T-cell (primary cell): ENCODE data around the gene FANCB. TPM values are rescaled to one million over a fixed set of nuclear protein-coding genes. Genes with fewer than 3 reads are reported as not detected.

ENCODE experiments used
- ATAC-seq, 4 experiments: fragments of 200-7000 bp in 3 of 4; fragments of 150-1000 bp in 1 of 4; cut with Tn5 transposase; replicated peaks in 1 of 4; 1 replicate in 3 of 4; 2 replicates in 1 of 4; pipeline ENCODE4 v1.10.0; 2021; ENCODE audit warnings: moderate library complexity in 3 of 4, mild to moderate bottlenecking in 2 of 4, moderate number of reproducible peaks in 1 of 4
- CTCF ChIA-PET, 2 donors: fragments of 300-600 bp; sonication (Branson Sonifier 250); formaldehyde crosslinking; loops; one replicate each; lab custom pipeline; 2022; ENCODE audit warnings: antibody characterized with exemption in 2 of 2; lab: Charles Lee
- POLR2A ChIA-PET, 2 donors: fragments of 300-600 bp; sonication (Branson Sonifier 250); formaldehyde crosslinking; loops; one replicate each; lab custom pipeline; 2022; ENCODE audit warnings: antibody characterized with exemption in 2 of 2; lab: Charles Lee
- DNase-seq, 35 experiments: peaks; one replicate each; pipeline versions ENCODE4 v3.0.0 to v3.0.0-alpha.2; 2013 to 2023
- H3K27ac ChIP-seq: one replicate; pipeline ENCODE4 v1.5.1; 2013; ENCODE audit warnings: low read length
- H3K27me3 ChIP-seq, 2 experiments: replicated peaks in 1 of 2; 1 replicate in 1 of 2; 2 replicates in 1 of 2; pipeline versions ENCODE4 v1.6.1 to v1.7.0; 2013; ENCODE audit warnings: low read length in 1 of 2, mixed read lengths in 1 of 2; ENCODE audit not compliant: control insufficient read depth in 2 of 2, insufficient read depth in 2 of 2; ENCODE audit errors: extremely low read depth in 1 of 2
- H3K36me3 ChIP-seq, 2 donors: 1 replicate in 1 of 2; 2 replicates in 1 of 2; pipeline versions ENCODE4 v1.6.1 to v1.7.0; 2013; ENCODE audit warnings: low read length in 1 of 2; ENCODE audit not compliant: control insufficient read depth in 2 of 2, insufficient read depth in 1 of 2; ENCODE audit errors: extremely low read depth in 1 of 2
- H3K4me1 ChIP-seq, 2 experiments: 1 replicate in 1 of 2; 2 replicates in 1 of 2; pipeline versions ENCODE4 v1.6.1 to v1.7.0; 2013; ENCODE audit warnings: low read length in 2 of 2, mixed read lengths in 1 of 2; ENCODE audit not compliant: insufficient read depth in 2 of 2, control insufficient read depth in 1 of 2; ENCODE audit errors: extremely low read depth in 1 of 2
- H3K4me3 ChIP-seq, 2 donors: 1 replicate in 1 of 2; 2 replicates in 1 of 2; pipeline versions ENCODE4 v1.5.1 to v1.7.0; 2013; ENCODE audit warnings: mild to moderate bottlenecking in 2 of 2, low read length in 1 of 2, moderate library complexity in 1 of 2; ENCODE audit not compliant: control insufficient read depth in 1 of 2; ENCODE audit errors: extremely low read depth in 1 of 2
- H3K9me3 ChIP-seq: 2 replicates; pipeline ENCODE4 v1.7.0; 2013
- H3K27ac Mint-ChIP-seq, 2 donors: one replicate each; pipeline ENCODE4 v1.8.0; 2020 to 2021; ENCODE audit warnings: mild to moderate bottlenecking in 2 of 2, mixed read lengths in 2 of 2
- H3K27me3 Mint-ChIP-seq, 2 donors: one replicate each; pipeline ENCODE4 v1.8.0; 2021 to 2022; ENCODE audit warnings: mixed read lengths in 2 of 2
- H3K36me3 Mint-ChIP-seq: one replicate; pipeline ENCODE4 v1.8.0; 2021; ENCODE audit warnings: mixed read lengths
- H3K4me1 Mint-ChIP-seq, 3 donors: one replicate each; pipeline ENCODE4 v1.8.0; 2020 to 2022; ENCODE audit warnings: mixed read lengths in 3 of 3, mild to moderate bottlenecking in 1 of 3
- H3K4me3 Mint-ChIP-seq, 3 donors: one replicate each; pipeline ENCODE4 v1.8.0; 2020 to 2022; ENCODE audit warnings: mild to moderate bottlenecking in 3 of 3, mixed read lengths in 3 of 3, moderate library complexity in 3 of 3
- H3K9me3 Mint-ChIP-seq, 3 donors: one replicate each; pipeline ENCODE4 v1.8.0; 2020 to 2022; ENCODE audit warnings: mixed read lengths in 3 of 3
- WGBS: methylation state at CpG from one replicate; pipeline ENCODE4 v1.1.5; 2013; ENCODE audit warnings: missing lambda C conversion rate; ENCODE audit not compliant: insufficient coverage; 5-methylcytosine and 5-hydroxymethylcytosine counted together
- total RNA-seq, 35 experiments: library from RNA in 6 of 35; stranded (reverse) in 6 of 35; fragments of 120-200 nt in 1 of 35; gene quantifications; one replicate each; pipeline versions ENCODE4 v1.2.1 to v1.2.4 and lab custom pipeline; 2013 to 2026

Gene FANCB
- total RNA-seq, 5 donors from 2014 or later (not counting 1 experiment from before 2014, with no cell fraction given), result 2.2 to 5.6 (median 3.2) TPM

- Mint-ChIP-seq H3K9me3 (peaks cover 0 to 3% (median 0%) of the 10 kb centered on the region in 3 donors), H3K27ac (no peak overlapping the region), H3K27me3 (no peaks in the 10 kb centered on the region), H3K4me3 (no peak overlapping the region), H3K4me1 (peaks cover 0 to 6% (median 4%) of the 10 kb centered on the region in 3 donors), H3K36me3 (peaks cover 6% of the 10 kb centered on the region)
- Histone ChIP-seq H3K4me3 (no peak overlapping the region), H3K27ac (no peak overlapping the region), H3K36me3 (no peaks in the 10 kb centered on the region), H3K9me3 (no peaks in the 10 kb centered on the region), H3K4me1 (no peaks in the 10 kb centered on the region), H3K27me3 (no peaks in the 10 kb centered on the region)
- no peak for ATAC-seq
- ChIA-PET CTCF (no interaction called here), POLR2A (no interaction called here)
- no peak for DNase-seq
- no CpG with 5 or more reads among the region's 1 CpG for WGBS
Observed at GRCh38 chrX:14884714-14885113, 11.8 kb upstream of the FANCB start.

- no peak overlapping the region for H3K4me3 ChIP-seq
- peaks cover 6% of the 10 kb centered on the region for H3K36me3 Mint-ChIP-seq
- CTCF ChIA-PET, result no interaction called here
- H3K4me3 Mint-ChIP-seq, result no peak overlapping the region
- H3K27me3 Mint-ChIP-seq, result no peaks in the 10 kb centered on the region
- no peak overlapping the region for H3K27ac ChIP-seq
- H3K4me1 Mint-ChIP-seq, result peaks cover 0 to 9% (median 8%) of the 10 kb centered on the region in 3 donors
- no peak for ATAC-seq
- POLR2A ChIA-PET, result no interaction called here
- H3K4me1 ChIP-seq, result no peaks in the 10 kb centered on the region
- no peaks in the 10 kb centered on the region for H3K36me3 ChIP-seq
- no peak for DNase-seq
- H3K27ac Mint-ChIP-seq, result no peak overlapping the region
- H3K27me3 ChIP-seq, result no peaks in the 10 kb centered on the region
- H3K9me3 Mint-ChIP-seq, result peaks cover 0 to 3% (median 0%) of the 10 kb centered on the region in 3 donors
- H3K9me3 ChIP-seq, result no peaks in the 10 kb centered on the region
Observed at GRCh38 chrX:14883826-14884225, 11.0 kb upstream of the FANCB start.

DNA sequence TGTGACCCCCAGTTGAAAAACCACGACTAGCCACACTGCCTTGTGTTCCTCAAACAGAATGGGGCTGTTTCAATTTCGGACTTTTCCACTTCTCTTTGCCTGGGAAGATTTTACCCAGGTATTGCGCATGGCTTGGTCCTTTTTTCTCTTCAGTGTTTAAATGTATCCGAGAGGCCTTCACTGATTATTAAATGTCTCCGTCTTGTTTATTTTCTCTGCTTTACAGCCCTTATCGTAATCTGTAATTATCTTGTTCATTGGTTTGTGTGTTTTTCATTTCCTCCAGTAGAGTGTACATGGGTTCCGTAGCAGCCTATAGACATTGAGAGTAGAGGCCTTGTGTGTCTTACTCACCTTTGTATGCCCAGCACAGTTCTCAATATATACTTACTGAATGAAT lies 2.8 kb upstream of the FANCB start:
- CTCF ChIA-PET, result no interaction called here
- Histone ChIP-seq H3K4me3 (no peak overlapping the region), H3K27me3 (no peaks in the 10 kb centered on the region), H3K9me3 (no peaks in the 10 kb centered on the region), H3K36me3 (no peaks in the 10 kb centered on the region), H3K4me1 (peaks cover 6% of the 10 kb centered on the region in 2 experiments), H3K27ac (no peak overlapping the region)
- Mint-ChIP-seq H3K9me3 (no peaks in the 10 kb centered on the region), H3K27me3 (no peaks in the 10 kb centered on the region), H3K36me3 (peaks cover 8% of the 10 kb centered on the region), H3K4me1 (peaks cover 12 to 26% (median 23%) of the 10 kb centered on the region in 3 donors), H3K4me3 (peak overlapping the region in 1 of 3 donors; percentile 43), H3K27ac (no peak overlapping the region)
- WGBS, result no CpG with 5 or more reads among the region's 7 CpGs
- no peak for ATAC-seq
- POLR2A ChIA-PET, result no interaction called here
- DNase-seq, result no peak

DNA sequence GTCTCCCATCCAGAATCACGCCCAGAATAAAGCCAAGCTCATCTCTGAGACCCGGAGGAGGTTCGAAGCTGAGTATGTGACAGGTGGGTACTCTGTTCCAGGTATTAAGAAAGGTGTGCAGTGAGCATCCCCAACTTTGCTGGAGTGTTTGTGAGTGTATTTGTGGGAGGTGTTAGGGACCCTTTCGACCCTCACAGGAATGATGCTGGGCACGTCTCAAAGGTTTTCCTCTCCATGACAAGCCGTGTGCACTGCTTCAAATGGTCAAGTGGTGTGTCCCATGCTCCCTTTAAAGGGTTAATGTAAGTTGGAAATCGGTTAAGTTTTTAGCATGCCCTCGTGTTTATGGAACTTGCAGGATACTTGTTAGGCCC lies 794 bp upstream of the FANCB start:
- DNase-seq, result no peak

GRCh38 chrX:14872355-14872754 lies 514 bp downstream of the FANCB start:
- Mint-ChIP-seq H3K27ac (no peak overlapping the region), H3K27me3 (no peaks in the 10 kb centered on the region), H3K4me1 (peaks cover 12 to 14% (median 13%) of the 10 kb centered on the region in 3 donors), H3K36me3 (peaks cover 4% of the 10 kb centered on the region), H3K9me3 (no peaks in the 10 kb centered on the region), H3K4me3 (peak overlapping the region; percentile 82 to 89 (median 86))
- Histone ChIP-seq H3K27me3 (no peaks in the 10 kb centered on the region), H3K4me1 (peaks cover 6% of the 10 kb centered on the region in 2 experiments), H3K4me3 (peak overlapping the region in 1 of 2 donors; percentile 80), H3K27ac (peak overlapping the region; percentile 53), H3K36me3 (no peaks in the 10 kb centered on the region), H3K9me3 (no peaks in the 10 kb centered on the region)
- DNase-seq (peak in 1 of 35 experiments; percentile 5), ATAC-seq (no peak)
- ChIA-PET POLR2A (no interaction called here), CTCF (no interaction called here)
- WGBS, result no CpG with 5 or more reads among the region's 7 CpGs

More for the DNA sequence above, 794 bp upstream of the FANCB start:
- CTCF ChIA-PET, result no interaction called here
- H3K4me3 ChIP-seq, result peak overlapping the region; percentile 77 to 80
- H3K9me3 ChIP-seq, result no peaks in the 10 kb centered on the region
- no peaks in the 10 kb centered on the region for H3K36me3 ChIP-seq
- Mint-ChIP-seq H3K4me1 (peaks cover 12 to 17% (median 16%) of the 10 kb centered on the region in 3 donors), H3K9me3 (no peaks in the 10 kb centered on the region), H3K36me3 (peaks cover 8% of the 10 kb centered on the region), H3K4me3 (peak overlapping the region; percentile 82 to 89 (median 86)), H3K27me3 (no peaks in the 10 kb centered on the region), H3K27ac (peak overlapping the region; percentile 78 to 86)
- H3K27me3 ChIP-seq, result no peaks in the 10 kb centered on the region
- peak overlapping the region; percentile 75 for H3K27ac ChIP-seq
- H3K4me1 ChIP-seq, result peaks cover 6% of the 10 kb centered on the region in 2 experiments
- ATAC-seq, result no peak
- POLR2A ChIA-PET, result interaction anchor here in 1 of 2 donors (0.6 kb wide), 1 partner anchor 14 kb away, joined by 3 read pairs; no protein-coding TSS in a partner anchor
- 17% methylated on average over 2 of the region's 8 CpGs for WGBS

DNA sequence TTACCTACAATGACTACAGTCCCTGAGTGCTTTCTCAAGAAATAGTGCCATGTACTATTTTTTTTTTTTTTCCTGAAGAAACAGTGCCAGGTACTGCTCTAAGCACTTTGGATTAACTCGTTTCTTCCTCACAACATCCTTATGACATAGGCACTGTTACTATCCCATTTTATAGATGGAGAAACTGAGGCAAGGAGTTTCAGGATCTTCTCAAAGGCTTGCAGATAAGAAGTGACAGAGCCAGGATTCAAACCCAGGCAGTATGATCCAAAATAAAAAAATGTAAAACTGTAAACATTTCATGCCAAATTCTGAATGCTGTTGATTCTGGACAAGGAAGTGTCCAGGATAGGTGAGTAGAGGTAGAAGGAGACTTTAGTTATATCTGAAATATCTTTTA lies 1.1 kb downstream of the FANCB start:
- no peak overlapping the region for H3K4me3 ChIP-seq
- CTCF ChIA-PET, result no interaction called here
- H3K27me3 Mint-ChIP-seq, result no peaks in the 10 kb centered on the region

More for the DNA sequence above, 1.1 kb downstream of the FANCB start:
- Mint-ChIP-seq H3K27ac (no peak overlapping the region), H3K4me3 (peak overlapping the region; percentile 21 to 43 (median 41)), H3K9me3 (peaks cover 0 to 4% (median 0%) of the 10 kb centered on the region in 3 donors), H3K36me3 (peaks cover under 1% of the 10 kb centered on the region), H3K4me1 (peaks cover 12 to 13% (median 12%) of the 10 kb centered on the region in 3 donors)
- DNase-seq (no peak), ATAC-seq (no peak)
- no peaks in the 10 kb centered on the region for H3K9me3 ChIP-seq
- no CpG with 5 or more reads among the region's 1 CpG for WGBS
- H3K27ac ChIP-seq, result no peak overlapping the region
- no peaks in the 10 kb centered on the region for H3K36me3 ChIP-seq
- H3K27me3 ChIP-seq, result no peaks in the 10 kb centered on the region
- H3K4me1 ChIP-seq, result peaks cover 6% of the 10 kb centered on the region in 2 experiments
- POLR2A ChIA-PET, result no interaction called here
